Endothelial cell of umbilical vein (primary cell): ENCODE measurements around the gene CCDC40. TPM values are rescaled to one million over a fixed set of nuclear protein-coding genes. Genes with fewer than 3 reads are reported as not detected.

Experiments used
- BruUV-seq: library from RNA; stranded (reverse); fragments of 400-500 nt; replicated peaks from 2 replicates; lab custom pipeline; 2021; lab: Mats Ljungman, UMichigan
- CTCF ChIA-PET: fragments of 300-600, 350-600 bp; sonication (Branson Sonifier 250); formaldehyde crosslinking; loops from one replicate; lab custom pipeline; 2021; ENCODE audit warnings: antibody characterized with exemption, inconsistent platforms; lab: Charles Lee
- POLR2A ChIA-PET: fragments of 300-600, 350-600 bp; sonication (Branson Sonifier 250); formaldehyde crosslinking; loops from one replicate; lab custom pipeline; 2021; ENCODE audit warnings: antibody characterized with exemption, inconsistent platforms; lab: Charles Lee
- DNase-seq: peaks from one replicate; pipeline ENCODE4 v3.0.0-alpha.2; 2011; ENCODE audit warnings: low read depth, low spot score
- FAIRE-seq: peaks from 2 replicates; lab custom pipeline; 2011; peaks lifted over from hg19 to GRCh38; lab: Jason Lieb, UNC
- H2AFZ ChIP-seq: 2 replicates; pipeline ENCODE4 v1.6.0; 2012; ENCODE audit warnings: low read depth, low read length, control low read depth, inconsistent platforms
- H3K27ac ChIP-seq: 2 replicates; pipeline ENCODE4 v1.5.1; 2011; ENCODE audit warnings: low read depth, mild to moderate bottlenecking, control low read depth, low read length, moderate library complexity; ENCODE audit not compliant: insufficient read depth
- H3K27me3 ChIP-seq, 2 experiments: 2 replicates each; pipeline versions ENCODE4 v1.6.0 to v1.6.1; 2011; ENCODE audit warnings: low read length in 2 of 2, mixed read lengths in 1 of 2; ENCODE audit not compliant: control insufficient read depth in 2 of 2, insufficient read depth in 2 of 2
- H3K36me3 ChIP-seq, 2 experiments: 2 replicates in 1 of 2; 3 replicates in 1 of 2; pipeline ENCODE4 v1.5.1; 2011; ENCODE audit warnings: low read length in 2 of 2, mild to moderate bottlenecking in 1 of 2, moderate library complexity in 1 of 2; ENCODE audit not compliant: control insufficient read depth in 2 of 2, insufficient read depth in 2 of 2; ENCODE audit errors: extremely low read depth in 1 of 2
- H3K4me1 ChIP-seq: 3 replicates; pipeline ENCODE4 v1.5.1; 2011; ENCODE audit warnings: mild to moderate bottlenecking, low read length; ENCODE audit not compliant: control insufficient read depth, insufficient read depth; ENCODE audit errors: extremely low read depth
- H3K4me2 ChIP-seq: 2 replicates; pipeline ENCODE4 v1.6.1; 2011; ENCODE audit warnings: low read length, control low read depth, mixed read lengths; ENCODE audit not compliant: insufficient read depth
- H3K4me3 ChIP-seq, 3 experiments: fragments of 200-600 bp in 1 of 3; sonication (generic), shearing (Covaris generic) in 1 of 3; replicated peaks in 1 of 3; 2 replicates each; pipeline ENCODE4 v1.5.1; 2011 to 2016; ENCODE audit warnings: control low read depth in 3 of 3, low read length in 3 of 3, mild to moderate bottlenecking in 2 of 3, inconsistent platforms in 1 of 3, low read depth in 1 of 3, moderate library complexity in 1 of 3; ENCODE audit not compliant: insufficient read depth in 1 of 3
- H3K79me2 ChIP-seq: 2 replicates; pipeline ENCODE4 v1.6.0; 2012; ENCODE audit warnings: low read length, inconsistent platforms; ENCODE audit not compliant: control insufficient read depth, insufficient read depth
- H3K9ac ChIP-seq: replicated peaks from 2 replicates; pipeline ENCODE3; 2011; ENCODE audit warnings: low read length, control low read depth; ENCODE audit not compliant: insufficient read depth; ENCODE audit errors: extremely low read depth
- H3K9me1 ChIP-seq: replicated peaks from 3 replicates; pipeline ENCODE4 v1.6.0; 2011; ENCODE audit warnings: mild to moderate bottlenecking, low read length; ENCODE audit not compliant: control insufficient read depth, insufficient read depth; ENCODE audit errors: extremely low read depth
- H3K9me3 ChIP-seq: replicated peaks from 2 replicates; pipeline ENCODE4 v1.5.1; 2012; ENCODE audit warnings: low read length, inconsistent platforms; ENCODE audit not compliant: control insufficient read depth, insufficient read depth
- H4K20me1 ChIP-seq: replicated peaks from 2 replicates; pipeline ENCODE3; 2011; ENCODE audit warnings: mild to moderate bottlenecking, low read length; ENCODE audit not compliant: control insufficient read depth, insufficient read depth; ENCODE audit errors: extremely low read depth
- FOS ChIP-seq: IDR thresholded peaks from 2 replicates; pipeline ENCODE4 v1.6.1; 2011; ENCODE audit warnings: mild to moderate bottlenecking, low read length, moderate library complexity, borderline replicate concordance; ENCODE audit not compliant: insufficient read depth
- GATA2 ChIP-seq: IDR thresholded peaks from 2 replicates; pipeline ENCODE4 v1.7.0; 2011; ENCODE audit warnings: low read depth, mild to moderate bottlenecking, moderate library complexity, mixed read lengths, low read length; ENCODE audit not compliant: insufficient read length, insufficient read depth
- JUN ChIP-seq: IDR thresholded peaks from 2 replicates; pipeline ENCODE4 v1.6.1; 2011; ENCODE audit warnings: borderline replicate concordance, low read depth; ENCODE audit not compliant: insufficient read length, insufficient read depth
- MYC ChIP-seq: IDR thresholded peaks from one replicate; pipeline ENCODE4 v1.6.1; 2011; ENCODE audit warnings: mild to moderate bottlenecking, low read depth, low read length
- POLR2A ChIP-seq: IDR thresholded peaks from 2 replicates; pipeline ENCODE4 v1.6.1; 2012; ENCODE audit warnings: low read depth, mild to moderate bottlenecking, control low read depth, low read length
- POLR2AphosphoS5 ChIP-seq: IDR thresholded peaks from 2 replicates; pipeline ENCODE4 v1.6.1; 2012; ENCODE audit warnings: low read depth, mild to moderate bottlenecking, control low read depth, low read length, moderate library complexity; ENCODE audit not compliant: insufficient read depth
- dilution Hi-C: fragments of 300-500 bp; cut with MboI; formaldehyde crosslinking; loops from one replicate; pipeline ENCODE4 v1.15.0; 2019; ENCODE audit warnings: low sequenced_read_pairs; ENCODE audit not compliant: extremely low pct_ligation_motif_present
- intact Hi-C: fragments of 100-400 bp; cut with micrococcal nuclease; formaldehyde crosslinking; loops from one replicate; pipeline ENCODE4 v1.10.0; 2022
- polyA plus RNA-seq, 4 experiments: library from polyadenylated mRNA; depleted of rRNA in 3 of 4; stranded (reverse) in 3 of 4; unstranded in 1 of 4; fragments of >200 nt; gene quantifications; 2 replicates each; pipeline versions ENCODE4 v1.2.1 to v1.2.3, GENCODE V29; 2011 to 2012; ENCODE audit warnings: missing spikeins in 1 of 4
- total RNA-seq: library from RNA; stranded (reverse); gene quantifications from 2 replicates; pipeline ENCODE4 v1.2.3, GENCODE V29; 2021
- TF ChIP-seq, protein P1 (sequence below): IDR thresholded peaks from 2 replicates; pipeline ENCODE4 v1.6.1; 2011; ENCODE audit not compliant: insufficient read depth, insufficient read length
- TF ChIP-seq, protein P2 (sequence below), 2 donors: IDR thresholded peaks; 1 replicate in 1 of 2; 2 replicates in 1 of 2; pipeline ENCODE4 v1.5.1; 2011; ENCODE audit warnings: low read length in 2 of 2, mild to moderate bottlenecking in 2 of 2, moderate library complexity in 2 of 2, control low read depth in 1 of 2, inconsistent platforms in 1 of 2, low read depth in 1 of 2; ENCODE audit not compliant: insufficient read depth in 1 of 2; ENCODE audit errors: extremely low read depth in 1 of 2

The CCDC40 gene
- total and polyA plus RNA-seq, 2 donors (not counting 3 experiments of a cell fraction or from before 2014, with no cell fraction given): 1.4 to 5.5 TPM

DNA sequence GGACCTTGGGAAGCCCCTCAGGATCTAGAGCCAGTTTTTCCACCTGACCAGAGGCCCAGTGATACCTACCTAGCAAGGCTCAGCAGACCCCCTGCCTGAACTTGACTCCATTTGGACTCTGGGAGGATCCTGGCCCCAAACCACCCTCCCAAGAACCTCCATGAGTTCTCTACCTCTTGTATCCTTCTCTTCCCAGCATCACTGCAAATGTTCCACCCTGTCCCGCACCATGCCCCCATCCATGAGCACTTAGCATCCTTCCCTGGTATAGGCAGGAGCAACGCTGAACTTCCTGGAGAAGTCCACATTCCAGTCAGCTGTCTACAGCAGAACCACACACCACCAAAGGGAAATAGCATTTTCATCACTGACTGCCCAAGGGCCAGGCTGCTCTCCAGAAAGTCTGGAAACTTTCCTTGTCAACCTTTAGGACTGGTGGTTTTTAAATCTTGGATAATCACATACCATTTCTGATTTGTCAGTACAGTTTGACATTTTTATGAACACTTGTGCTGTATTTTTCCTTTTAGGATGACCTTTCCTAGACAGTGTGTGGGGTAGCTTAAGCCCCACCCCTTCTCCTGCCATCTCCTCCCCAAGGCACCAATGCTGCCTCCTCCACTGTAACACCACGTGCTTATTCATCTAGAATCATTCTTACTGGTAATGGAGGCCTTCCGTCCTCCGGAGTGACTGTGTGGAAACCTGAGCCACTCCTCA is 96.6 kb downstream of the CCDC40 start:
- TF ChIP-seq, protein P1, sequence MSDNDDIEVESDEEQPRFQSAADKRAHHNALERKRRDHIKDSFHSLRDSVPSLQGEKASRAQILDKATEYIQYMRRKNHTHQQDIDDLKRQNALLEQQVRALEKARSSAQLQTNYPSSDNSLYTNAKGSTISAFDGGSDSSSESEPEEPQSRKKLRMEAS: no peak
- no peak for TF ChIP-seq JUN
- no peak for TF ChIP-seq FOS
- no peak for TF ChIP-seq POLR2AphosphoS5
- no peak for TF ChIP-seq POLR2A
- TF ChIP-seq, protein P2, sequence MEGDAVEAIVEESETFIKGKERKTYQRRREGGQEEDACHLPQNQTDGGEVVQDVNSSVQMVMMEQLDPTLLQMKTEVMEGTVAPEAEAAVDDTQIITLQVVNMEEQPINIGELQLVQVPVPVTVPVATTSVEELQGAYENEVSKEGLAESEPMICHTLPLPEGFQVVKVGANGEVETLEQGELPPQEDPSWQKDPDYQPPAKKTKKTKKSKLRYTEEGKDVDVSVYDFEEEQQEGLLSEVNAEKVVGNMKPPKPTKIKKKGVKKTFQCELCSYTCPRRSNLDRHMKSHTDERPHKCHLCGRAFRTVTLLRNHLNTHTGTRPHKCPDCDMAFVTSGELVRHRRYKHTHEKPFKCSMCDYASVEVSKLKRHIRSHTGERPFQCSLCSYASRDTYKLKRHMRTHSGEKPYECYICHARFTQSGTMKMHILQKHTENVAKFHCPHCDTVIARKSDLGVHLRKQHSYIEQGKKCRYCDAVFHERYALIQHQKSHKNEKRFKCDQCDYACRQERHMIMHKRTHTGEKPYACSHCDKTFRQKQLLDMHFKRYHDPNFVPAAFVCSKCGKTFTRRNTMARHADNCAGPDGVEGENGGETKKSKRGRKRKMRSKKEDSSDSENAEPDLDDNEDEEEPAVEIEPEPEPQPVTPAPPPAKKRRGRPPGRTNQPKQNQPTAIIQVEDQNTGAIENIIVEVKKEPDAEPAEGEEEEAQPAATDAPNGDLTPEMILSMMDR (IDR thresholded peaks at IDR 0.05; ENCODE audit: extremely low read depth in 1 of 2, insufficient read depth in 1 of 2, low read depth in 1 of 2, low read length in 2 of 2): no peak
- no peak for TF ChIP-seq GATA2
- no peak for TF ChIP-seq MYC
- CTCF ChIA-PET: interaction anchor here (0.9 to 2.3 kb wide), 4 partner anchors 9 to 31 kb away, joined by 4 to 9 read pairs (median 4); partner anchors contain the start of gene GAA
- Histone ChIP-seq H3K9ac (no peak overlapping the region), H3K36me3 (peaks cover 19 to 24% of the 10 kb centered on the region in 2 experiments), H3K9me3 (no peaks in the 10 kb centered on the region), H3K4me1 (no peaks in the 10 kb centered on the region), H2AFZ (no peak overlapping the region), H3K9me1 (no peaks in the 10 kb centered on the region), H3K79me2 (no peaks in the 10 kb centered on the region), H4K20me1 (no peaks in the 10 kb centered on the region), H3K27ac (no peak overlapping the region), H3K4me2 (no peak overlapping the region), H3K4me3 (no peak overlapping the region), H3K27me3 (peaks cover 3 to 4% of the 10 kb centered on the region in 2 experiments)
- FAIRE-seq (no peak), DNase-seq (no peak)
- POLR2A ChIA-PET: interaction anchor here (1.2 kb wide), 1 partner anchor 13 kb away, joined by 7 read pairs; no protein-coding TSS in a partner anchor
- intact Hi-C loops: no loop called here
- dilution Hi-C loops: no loop called here
- BruUV-seq: no TSS peak
